Dendritic cell treated with granulocyte-macrophage colony-stimulating factor and Interleukin-4, amounts not matched to agents 40 ng/mL and 50 ng/mL, for 4 days (primary cell): Measurements from ENCODE around the gene HNF4A.

Experiments
- H3K27ac Mint-ChIP-seq: one replicate; pipeline ENCODE4 v1.8.0; 2022; ENCODE audit warnings: mild to moderate bottlenecking, mixed read lengths
- H3K27me3 Mint-ChIP-seq: one replicate; pipeline ENCODE4 v1.8.0; 2022; ENCODE audit warnings: mild to moderate bottlenecking, mixed read lengths
- H3K36me3 Mint-ChIP-seq: one replicate; pipeline ENCODE4 v1.8.0; 2022; ENCODE audit warnings: low read depth, mixed read lengths
- H3K4me1 Mint-ChIP-seq: one replicate; pipeline ENCODE4 v1.8.0; 2022; ENCODE audit warnings: low read depth, mixed read lengths
- H3K4me3 Mint-ChIP-seq: one replicate; pipeline ENCODE4 v1.8.0; 2022; ENCODE audit warnings: mild to moderate bottlenecking, moderate library complexity, mixed read lengths
- H3K9me3 Mint-ChIP-seq: one replicate; pipeline ENCODE4 v1.8.0; 2022; ENCODE audit warnings: mixed read lengths
- intact Hi-C: fragments of 100-400 bp; cut with micrococcal nuclease; formaldehyde crosslinking; loops from one replicate; pipeline ENCODE4 v1.15.0; 2022

Gene HNF4A

GRCh38 chr20:44426879-44427790 lies 71.6 kb downstream of the HNF4A start:
- H3K27me3 Mint-ChIP-seq: peaks cover 2% of the 10 kb centered on the region
- intact Hi-C loops: no loop called here
- no peak overlapping the region for H3K4me3 Mint-ChIP-seq
- no peak overlapping the region for H3K27ac Mint-ChIP-seq
- H3K9me3 Mint-ChIP-seq: no peaks in the 10 kb centered on the region
- H3K36me3 Mint-ChIP-seq: no peaks in the 10 kb centered on the region
- peaks cover 3% of the 10 kb centered on the region for H3K4me1 Mint-ChIP-seq

DNA sequence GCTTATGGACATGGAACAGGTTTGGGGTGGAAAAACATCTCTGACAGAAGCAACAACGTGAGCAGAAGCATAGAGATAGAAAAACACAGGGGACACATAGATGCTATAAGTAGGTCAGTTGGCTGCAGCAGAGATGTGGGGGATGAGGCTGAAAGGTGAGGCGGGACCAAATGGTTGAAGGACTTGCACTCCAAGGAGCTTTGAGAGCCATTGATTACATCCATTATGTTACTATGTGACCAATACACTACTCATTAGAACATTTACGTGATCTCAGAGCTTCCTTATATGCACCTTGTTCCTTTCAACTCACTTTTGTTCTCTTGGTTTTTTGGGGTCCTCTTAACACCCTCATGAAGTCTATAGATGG lies 72.3 kb downstream of the HNF4A start:
- Mint-ChIP-seq H3K27ac (no peak overlapping the region), H3K9me3 (no peaks in the 10 kb centered on the region), H3K27me3 (peaks cover 3% of the 10 kb centered on the region), H3K4me3 (no peak overlapping the region), H3K36me3 (no peaks in the 10 kb centered on the region), H3K4me1 (no peaks in the 10 kb centered on the region)
- intact Hi-C loops: no loop called here

GRCh38 chr20:44428174-44429016 lies 72.9 kb downstream of the HNF4A start:
- intact Hi-C loops: no loop called here
- Mint-ChIP-seq H3K9me3 (no peaks in the 10 kb centered on the region), H3K4me1 (no peaks in the 10 kb centered on the region), H3K4me3 (no peak overlapping the region), H3K27ac (no peak overlapping the region), H3K27me3 (peaks cover 6% of the 10 kb centered on the region), H3K36me3 (no peaks in the 10 kb centered on the region)

GRCh38 chr20:44429017-44429339 lies 73.5 kb downstream of the HNF4A start:
- no peak overlapping the region for H3K4me3 Mint-ChIP-seq
- intact Hi-C loops: no loop called here
- H3K4me1 Mint-ChIP-seq: no peaks in the 10 kb centered on the region
- peaks cover 6% of the 10 kb centered on the region for H3K27me3 Mint-ChIP-seq
- no peaks in the 10 kb centered on the region for H3K9me3 Mint-ChIP-seq
- no peaks in the 10 kb centered on the region for H3K36me3 Mint-ChIP-seq
- H3K27ac Mint-ChIP-seq: no peak overlapping the region

DNA sequence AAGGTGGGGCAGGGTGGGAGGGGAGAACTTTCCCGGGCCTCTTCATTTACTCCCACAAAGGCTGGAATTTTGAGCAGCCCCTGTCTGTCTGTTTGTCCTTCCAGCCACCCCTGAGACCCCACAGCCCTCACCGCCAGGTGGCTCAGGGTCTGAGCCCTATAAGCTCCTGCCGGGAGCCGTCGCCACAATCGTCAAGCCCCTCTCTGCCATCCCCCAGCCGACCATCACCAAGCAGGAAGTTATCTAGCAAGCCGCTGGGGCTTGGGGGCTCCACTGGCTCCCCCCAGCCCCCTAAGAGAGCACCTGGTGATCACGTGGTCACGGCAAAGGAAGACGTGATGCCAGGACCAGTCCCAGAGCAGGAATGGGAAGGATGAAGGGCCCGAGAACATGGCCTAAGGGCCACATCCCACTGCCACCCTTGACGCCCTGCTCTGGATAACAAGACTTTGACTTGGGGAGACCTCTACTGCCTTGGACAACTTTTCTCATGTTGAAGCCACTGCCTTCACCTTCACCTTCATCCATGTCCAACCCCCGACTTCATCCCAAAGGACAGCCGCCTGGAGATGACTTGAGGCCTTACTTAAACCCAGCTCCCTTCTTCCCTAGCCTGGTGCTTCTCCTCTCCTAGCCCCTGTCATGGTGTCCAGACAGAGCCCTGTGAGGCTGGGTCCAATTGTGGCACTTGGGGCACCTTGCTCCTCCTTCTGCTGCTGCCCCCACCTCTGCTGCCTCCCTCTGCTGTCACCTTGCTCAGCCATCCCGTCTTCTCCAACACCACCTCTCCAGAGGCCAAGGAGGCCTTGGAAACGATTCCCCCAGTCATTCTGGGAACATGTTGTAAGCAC lies 74.1 kb downstream of the HNF4A start:
- H3K9me3 Mint-ChIP-seq: no peaks in the 10 kb centered on the region
- H3K36me3 Mint-ChIP-seq: no peaks in the 10 kb centered on the region
- H3K4me3 Mint-ChIP-seq: no peak overlapping the region

DNA sequence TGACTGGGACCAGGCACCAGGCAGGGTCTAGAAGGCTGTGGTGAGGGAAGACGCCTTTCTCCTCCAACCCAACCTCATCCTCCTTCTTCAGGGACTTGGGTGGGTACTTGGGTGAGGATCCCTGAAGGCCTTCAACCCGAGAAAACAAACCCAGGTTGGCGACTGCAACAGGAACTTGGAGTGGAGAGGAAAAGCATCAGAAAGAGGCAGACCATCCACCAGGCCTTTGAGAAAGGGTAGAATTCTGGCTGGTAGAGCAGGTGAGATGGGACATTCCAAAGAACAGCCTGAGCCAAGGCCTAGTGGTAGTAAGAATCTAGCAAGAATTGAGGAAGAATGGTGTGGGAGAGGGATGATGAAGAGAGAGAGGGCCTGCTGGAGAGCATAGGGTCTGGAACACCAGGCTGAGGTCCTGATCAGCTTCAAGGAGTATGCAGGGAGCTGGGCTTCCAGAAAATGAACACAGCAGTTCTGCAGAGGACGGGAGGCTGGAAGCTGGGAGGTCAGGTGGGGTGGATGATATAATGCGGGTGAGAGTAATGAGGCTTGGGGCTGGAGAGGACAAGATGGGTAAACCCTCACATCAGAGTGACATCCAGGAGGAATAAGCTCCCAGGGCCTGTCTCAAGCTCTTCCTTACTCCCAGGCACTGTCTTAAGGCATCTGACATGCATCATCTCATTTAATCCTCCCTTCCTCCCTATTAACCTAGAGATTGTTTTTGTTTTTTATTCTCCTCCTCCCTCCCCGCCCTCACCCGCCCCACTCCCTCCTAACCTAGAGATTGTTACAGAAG lies 75.0 kb downstream of the HNF4A start:
- H3K27me3 Mint-ChIP-seq: peaks cover 6% of the 10 kb centered on the region
- no peaks in the 10 kb centered on the region for H3K36me3 Mint-ChIP-seq
- peaks cover under 1% of the 10 kb centered on the region for H3K4me1 Mint-ChIP-seq
- no peak overlapping the region for H3K4me3 Mint-ChIP-seq
- no peak overlapping the region for H3K27ac Mint-ChIP-seq
- intact Hi-C loops: no loop called here
- no peaks in the 10 kb centered on the region for H3K9me3 Mint-ChIP-seq

More for the DNA sequence above, 74.1 kb downstream of the HNF4A start:
- H3K4me1 Mint-ChIP-seq: no peaks in the 10 kb centered on the region
- intact Hi-C loops: no loop called here
- peaks cover 6% of the 10 kb centered on the region for H3K27me3 Mint-ChIP-seq
- H3K27ac Mint-ChIP-seq: no peak overlapping the region

- Mint-ChIP-seq H3K4me3 (no peak overlapping the region), H3K27me3 (peaks cover 6% of the 10 kb centered on the region), H3K9me3 (no peaks in the 10 kb centered on the region), H3K4me1 (peaks cover 7% of the 10 kb centered on the region), H3K27ac (no peak overlapping the region), H3K36me3 (no peaks in the 10 kb centered on the region)
- intact Hi-C loops: no loop called here
Observed at GRCh38 chr20:44431118-44431501, 75.6 kb downstream of the HNF4A start.

DNA sequence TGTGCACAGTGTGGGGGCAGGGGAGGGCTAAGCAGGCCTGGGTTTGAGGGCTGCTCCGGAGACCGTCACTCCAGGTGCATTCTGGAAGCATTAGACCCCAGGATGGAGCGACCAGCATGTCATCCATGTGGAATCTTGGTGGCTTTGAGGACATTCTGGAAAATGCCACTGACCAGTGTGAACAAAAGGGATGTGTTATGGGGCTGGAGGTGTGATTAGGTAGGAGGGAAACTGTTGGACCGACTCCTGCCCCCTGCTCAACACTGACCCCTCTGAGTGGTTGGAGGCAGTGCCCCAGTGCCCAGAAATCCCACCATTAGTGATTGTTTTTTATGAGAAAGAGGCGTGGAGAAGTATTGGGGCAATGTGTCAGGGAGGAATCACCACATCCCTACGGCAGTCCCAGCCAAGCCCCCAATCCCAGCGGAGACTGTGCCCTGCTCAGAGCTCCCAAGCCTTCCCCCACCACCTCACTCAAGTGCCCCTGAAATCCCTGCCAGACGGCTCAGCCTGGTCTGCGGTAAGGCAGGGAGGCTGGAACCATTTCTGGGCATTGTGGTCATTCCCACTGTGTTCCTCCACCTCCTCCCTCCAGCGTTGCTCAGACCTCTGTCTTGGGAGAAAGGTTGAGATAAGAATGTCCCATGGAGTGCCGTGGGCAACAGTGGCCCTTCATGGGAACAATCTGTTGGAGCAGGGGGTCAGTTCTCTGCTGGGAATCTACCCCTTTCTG lies 76.2 kb downstream of the HNF4A start:
- H3K36me3 Mint-ChIP-seq: no peaks in the 10 kb centered on the region
- H3K4me1 Mint-ChIP-seq: peaks cover 10% of the 10 kb centered on the region
- H3K27me3 Mint-ChIP-seq: peaks cover 6% of the 10 kb centered on the region

DNA sequence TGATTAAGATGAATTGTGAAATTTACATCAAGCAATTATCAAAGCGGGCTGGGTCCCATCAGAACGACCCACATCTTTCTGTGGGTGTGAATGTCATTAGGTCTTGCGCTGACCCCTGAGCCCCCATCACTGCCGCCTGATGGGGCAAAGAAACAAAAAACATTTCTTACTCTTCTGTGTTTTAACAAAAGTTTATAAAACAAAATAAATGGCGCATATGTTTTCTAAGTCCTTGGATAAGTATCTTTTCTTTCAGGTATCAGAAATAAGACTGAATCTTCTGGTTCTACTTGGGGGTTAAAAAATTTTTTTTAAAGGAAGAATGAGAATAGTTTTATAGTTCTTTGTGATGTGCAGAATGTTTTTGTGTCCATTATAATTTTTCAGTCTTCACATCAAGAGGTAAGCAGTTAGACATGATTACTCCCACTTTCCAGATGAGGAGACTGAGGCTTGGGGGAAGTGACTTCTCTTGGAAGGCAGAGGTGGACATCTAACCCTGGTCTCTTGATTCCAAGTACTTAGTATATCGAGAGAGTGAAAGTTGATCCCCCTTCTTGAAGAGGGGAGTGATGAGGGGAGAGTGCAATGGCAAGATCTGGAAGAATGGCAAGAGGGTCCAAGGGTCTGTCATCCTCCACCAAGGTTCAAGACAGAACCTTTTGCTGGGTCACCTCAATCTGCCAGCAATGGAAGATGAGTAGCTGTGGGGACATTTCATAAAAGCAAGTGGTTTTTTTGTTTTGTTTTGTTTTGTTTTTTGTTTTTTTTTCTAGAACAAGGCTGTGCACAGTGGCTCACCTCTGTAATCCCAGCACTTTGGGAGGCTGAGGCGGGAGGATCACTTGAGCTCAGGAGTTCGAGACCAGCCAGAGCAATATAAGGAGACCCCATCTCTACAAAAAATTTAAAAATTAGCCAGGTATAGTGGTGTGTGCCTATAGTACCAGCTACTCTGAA lies 77.4 kb downstream of the HNF4A start:
- intact Hi-C loops: no loop called here
- Mint-ChIP-seq H3K36me3 (no peaks in the 10 kb centered on the region), H3K4me3 (no peak overlapping the region), H3K27ac (no peak overlapping the region), H3K9me3 (no peaks in the 10 kb centered on the region), H3K4me1 (peaks cover 10% of the 10 kb centered on the region), H3K27me3 (peaks cover 6% of the 10 kb centered on the region)

More for the DNA sequence above, 76.2 kb downstream of the HNF4A start:
- intact Hi-C loops: no loop called here
- Mint-ChIP-seq H3K4me3 (no peak overlapping the region), H3K27ac (no peak overlapping the region), H3K9me3 (no peaks in the 10 kb centered on the region)

DNA sequence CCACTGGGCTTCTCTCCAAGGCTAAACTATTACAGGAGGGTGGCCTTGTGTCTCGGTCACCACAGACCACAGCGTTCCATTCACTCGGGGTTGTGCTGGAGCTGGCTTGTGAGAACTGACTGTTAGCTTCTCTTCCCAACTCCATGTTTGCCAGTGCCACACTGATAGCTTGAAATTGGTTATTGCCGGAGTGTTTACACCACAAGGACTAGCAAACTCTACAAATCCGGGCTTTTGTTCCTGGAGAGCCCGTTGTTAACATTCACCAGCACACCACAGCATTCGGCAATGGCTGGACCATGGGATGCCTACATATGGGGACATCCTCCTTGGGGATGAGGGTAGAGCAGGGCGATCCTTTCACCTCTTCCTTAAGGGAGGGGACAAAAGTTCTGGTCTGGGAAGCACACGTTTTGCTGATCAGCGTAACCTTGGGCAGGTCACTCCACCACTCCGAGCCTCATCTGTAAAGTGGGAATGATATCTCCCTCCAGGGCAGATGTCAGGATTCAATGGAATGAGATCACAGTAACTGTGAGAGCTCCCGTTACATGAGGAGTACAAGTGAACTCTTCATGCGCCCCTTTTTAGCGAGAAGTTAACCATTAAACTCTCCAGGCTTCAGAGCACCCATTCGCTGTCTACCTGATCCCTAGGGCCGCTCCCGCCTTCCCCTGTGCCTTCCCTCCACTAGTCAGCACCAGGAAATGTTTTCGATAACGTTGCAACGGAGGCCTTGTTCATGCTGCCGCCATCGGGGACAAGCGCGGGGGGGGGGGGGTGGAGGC lies 78.4 kb downstream of the HNF4A start:
- Mint-ChIP-seq H3K4me3 (no peak overlapping the region), H3K4me1 (peaks cover 10% of the 10 kb centered on the region), H3K27ac (no peak overlapping the region), H3K27me3 (peaks cover 4% of the 10 kb centered on the region), H3K9me3 (no peaks in the 10 kb centered on the region), H3K36me3 (no peaks in the 10 kb centered on the region)
- intact Hi-C loops: no loop called here

DNA sequence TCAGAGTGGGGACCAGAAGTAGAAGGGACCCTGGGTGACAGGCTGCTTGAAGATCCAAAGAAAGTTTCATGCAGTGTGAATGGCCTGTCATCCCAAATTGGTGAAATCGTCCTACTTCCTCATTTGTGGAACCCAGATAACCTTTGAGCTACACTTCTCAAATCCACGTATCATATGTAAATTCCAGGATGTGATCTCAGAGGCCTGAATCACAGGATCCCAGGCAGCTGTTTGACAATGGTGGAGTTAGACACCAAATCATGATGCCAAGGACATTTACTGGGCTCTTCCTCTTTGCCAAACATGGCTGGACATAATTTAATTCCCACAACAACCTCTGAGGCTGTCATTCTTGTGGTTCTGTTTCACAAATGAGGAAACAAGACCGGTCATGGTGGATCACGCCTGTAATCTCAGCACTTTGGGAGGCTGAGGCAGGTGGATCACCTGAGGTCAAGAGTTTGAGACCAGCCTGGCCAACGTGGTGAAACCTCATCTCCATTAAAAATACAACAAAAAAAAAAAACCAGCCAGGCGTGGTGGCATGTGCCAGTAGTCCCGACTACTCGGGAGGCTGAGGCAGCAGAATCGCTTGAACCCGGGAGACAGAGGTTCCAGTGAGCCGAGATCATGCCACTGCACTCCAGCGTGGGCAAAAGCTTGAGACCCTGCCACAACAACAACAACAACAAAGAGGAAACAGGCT lies 80.3 kb downstream of the HNF4A start:
- H3K27ac Mint-ChIP-seq: no peak overlapping the region
- H3K4me1 Mint-ChIP-seq: peaks cover 10% of the 10 kb centered on the region
- intact Hi-C loops: no loop called here
- peaks cover 5% of the 10 kb centered on the region for H3K27me3 Mint-ChIP-seq
- H3K4me3 Mint-ChIP-seq: no peak overlapping the region
- no peaks in the 10 kb centered on the region for H3K36me3 Mint-ChIP-seq
- no peaks in the 10 kb centered on the region for H3K9me3 Mint-ChIP-seq
